Caco-2 (cell line): ENCODE data around the gene IDUA. TPM values are rescaled to one million over a fixed set of nuclear protein-coding genes. Genes with fewer than 3 reads are reported as not detected.

Source experiments
- BruUV-seq: library from RNA; stranded (reverse); fragments of 400-500 nt; replicated peaks from 2 replicates; lab custom pipeline; 2021; lab: Mats Ljungman, UMichigan
- CTCF ChIA-PET: fragments of 300-600 bp; sonication (Branson Sonifier 250); formaldehyde crosslinking; loops from one replicate; lab custom pipeline; 2022; ENCODE audit warnings: antibody characterized with exemption; lab: Charles Lee
- POLR2A ChIA-PET: fragments of 300-600 bp; sonication (Branson Sonifier 250); formaldehyde crosslinking; loops from one replicate; lab custom pipeline; 2022; ENCODE audit warnings: antibody characterized with exemption; lab: Charles Lee
- DNase-seq, 2 experiments: peaks; one replicate each; pipeline versions ENCODE4 v3.0.0 to v3.0.0-alpha.2; 2020 to 2022
- H3K27me3 ChIP-seq: replicated peaks from 2 replicates; pipeline ENCODE4 v1.6.0; 2011; ENCODE audit warnings: low read length; ENCODE audit not compliant: control insufficient read depth, insufficient read depth
- H3K36me3 ChIP-seq: 2 replicates; pipeline ENCODE4 v1.5.1; 2011; ENCODE audit warnings: low read length; ENCODE audit not compliant: control insufficient read depth, insufficient read depth
- H3K4me1 ChIP-seq: fragments of 250-450 bp; sonication (Bioruptor Pico); 2 replicates; pipeline ENCODE4 v1.5.1; 2020; ENCODE audit warnings: mild to moderate bottlenecking
- H3K4me3 ChIP-seq: 2 replicates; pipeline ENCODE4 v1.5.1; 2011; ENCODE audit warnings: low read depth, mild to moderate bottlenecking, control low read depth, low read length
- H3K9me3 ChIP-seq: fragments of 250-450 bp; sonication (Bioruptor Pico); 2 replicates; pipeline ENCODE4 v1.5.1; 2020; ENCODE audit warnings: mild to moderate bottlenecking, moderate library complexity
- H3K27ac Mint-ChIP-seq: one replicate; pipeline ENCODE4 v1.8.0; 2022; ENCODE audit warnings: mixed read lengths; ENCODE audit not compliant: unreplicated experiment
- H3K27me3 Mint-ChIP-seq: one replicate; pipeline ENCODE4 v1.8.0; 2022; ENCODE audit warnings: mixed read lengths; ENCODE audit not compliant: insufficient read depth, unreplicated experiment
- H3K36me3 Mint-ChIP-seq: one replicate; pipeline ENCODE4 v1.8.0; 2022; ENCODE audit warnings: mild to moderate bottlenecking, mixed read lengths; ENCODE audit not compliant: insufficient read depth, unreplicated experiment
- H3K4me1 Mint-ChIP-seq: one replicate; pipeline ENCODE4 v1.8.0; 2022; ENCODE audit warnings: low read depth, mixed read lengths; ENCODE audit not compliant: unreplicated experiment
- H3K4me3 Mint-ChIP-seq: one replicate; pipeline ENCODE4 v1.8.0; 2022; ENCODE audit warnings: mild to moderate bottlenecking, moderate library complexity, mixed read lengths; ENCODE audit not compliant: unreplicated experiment
- H3K9me3 Mint-ChIP-seq: one replicate; pipeline ENCODE4 v1.8.0; 2022; ENCODE audit warnings: mixed read lengths; ENCODE audit not compliant: unreplicated experiment
- intact Hi-C: fragments of 100-400 bp; cut with micrococcal nuclease; formaldehyde crosslinking; loops from one replicate; pipeline ENCODE4 v1.10.0; 2022; ENCODE audit not compliant: unreplicated experiment
- total RNA-seq: library from RNA; stranded (reverse); gene quantifications from 2 replicates; pipeline ENCODE4 v1.2.3, GENCODE V29; 2022
- TF ChIP-seq, protein P1 (sequence below), 2 experiments: fragments of 200-600 bp in 1 of 2; IDR thresholded peaks; 1 replicate in 1 of 2; 2 replicates in 1 of 2; pipeline versions ENCODE4 v1.5.1 to v1.8.0; 2011 to 2022; ENCODE audit warnings: antibody characterized with exemption in 1 of 2, control low read depth in 1 of 2, inconsistent platforms in 1 of 2, low read depth in 1 of 2, low read length in 1 of 2, mild to moderate bottlenecking in 1 of 2, moderate library complexity in 1 of 2; ENCODE audit not compliant: insufficient read depth in 1 of 2, severe bottlenecking in 1 of 2, unreplicated experiment in 1 of 2

IDUA gene
- total RNA-seq, 1 experiment from 2014 or later: 26.9 TPM

DNA sequence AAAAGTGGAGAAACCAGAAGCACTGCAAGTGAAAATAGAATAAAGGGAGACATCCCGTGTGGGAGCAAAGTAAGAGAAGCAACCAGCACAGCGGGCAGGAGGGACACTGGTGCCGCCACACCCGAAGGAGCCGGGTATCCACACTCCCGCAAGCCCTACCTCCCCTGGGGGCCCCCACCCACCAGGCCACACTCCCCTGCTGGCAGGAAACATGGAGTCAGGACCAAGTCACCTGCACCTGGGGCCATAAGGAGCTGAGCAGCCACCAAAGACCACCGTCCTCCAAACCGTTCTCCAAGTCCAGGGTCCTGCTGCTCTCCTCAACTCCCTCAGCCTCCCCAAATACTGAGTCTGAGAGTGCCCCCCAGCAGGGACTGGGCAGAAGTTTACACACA is 55.1 kb downstream of the IDUA start:
- BruUV-seq: no TSS peak
- intact Hi-C loops: no loop called here
- TF ChIP-seq, protein P1, sequence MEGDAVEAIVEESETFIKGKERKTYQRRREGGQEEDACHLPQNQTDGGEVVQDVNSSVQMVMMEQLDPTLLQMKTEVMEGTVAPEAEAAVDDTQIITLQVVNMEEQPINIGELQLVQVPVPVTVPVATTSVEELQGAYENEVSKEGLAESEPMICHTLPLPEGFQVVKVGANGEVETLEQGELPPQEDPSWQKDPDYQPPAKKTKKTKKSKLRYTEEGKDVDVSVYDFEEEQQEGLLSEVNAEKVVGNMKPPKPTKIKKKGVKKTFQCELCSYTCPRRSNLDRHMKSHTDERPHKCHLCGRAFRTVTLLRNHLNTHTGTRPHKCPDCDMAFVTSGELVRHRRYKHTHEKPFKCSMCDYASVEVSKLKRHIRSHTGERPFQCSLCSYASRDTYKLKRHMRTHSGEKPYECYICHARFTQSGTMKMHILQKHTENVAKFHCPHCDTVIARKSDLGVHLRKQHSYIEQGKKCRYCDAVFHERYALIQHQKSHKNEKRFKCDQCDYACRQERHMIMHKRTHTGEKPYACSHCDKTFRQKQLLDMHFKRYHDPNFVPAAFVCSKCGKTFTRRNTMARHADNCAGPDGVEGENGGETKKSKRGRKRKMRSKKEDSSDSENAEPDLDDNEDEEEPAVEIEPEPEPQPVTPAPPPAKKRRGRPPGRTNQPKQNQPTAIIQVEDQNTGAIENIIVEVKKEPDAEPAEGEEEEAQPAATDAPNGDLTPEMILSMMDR (IDR thresholded peaks at IDR 0.05; ENCODE audit: insufficient read depth in 1 of 2, low read depth in 1 of 2, low read length in 1 of 2, severe bottlenecking in 1 of 2, unreplicated experiment in 1 of 2): no peak
- ChIA-PET CTCF (no interaction called here), POLR2A (no interaction called here)
- Mint-ChIP-seq H3K4me1 (peaks cover 6% of the 10 kb centered on the region), H3K27ac (no peak overlapping the region), H3K9me3 (no peaks in the 10 kb centered on the region), H3K36me3 (no peaks in the 10 kb centered on the region), H3K4me3 (no peak overlapping the region), H3K27me3 (no peaks in the 10 kb centered on the region)
- Histone ChIP-seq H3K27me3 (no peaks in the 10 kb centered on the region), H3K4me3 (no peak overlapping the region), H3K4me1 (peaks cover 31% of the 10 kb centered on the region), H3K9me3 (no peaks in the 10 kb centered on the region), H3K36me3 (no peaks in the 10 kb centered on the region)
- DNase-seq: no peak

DNA sequence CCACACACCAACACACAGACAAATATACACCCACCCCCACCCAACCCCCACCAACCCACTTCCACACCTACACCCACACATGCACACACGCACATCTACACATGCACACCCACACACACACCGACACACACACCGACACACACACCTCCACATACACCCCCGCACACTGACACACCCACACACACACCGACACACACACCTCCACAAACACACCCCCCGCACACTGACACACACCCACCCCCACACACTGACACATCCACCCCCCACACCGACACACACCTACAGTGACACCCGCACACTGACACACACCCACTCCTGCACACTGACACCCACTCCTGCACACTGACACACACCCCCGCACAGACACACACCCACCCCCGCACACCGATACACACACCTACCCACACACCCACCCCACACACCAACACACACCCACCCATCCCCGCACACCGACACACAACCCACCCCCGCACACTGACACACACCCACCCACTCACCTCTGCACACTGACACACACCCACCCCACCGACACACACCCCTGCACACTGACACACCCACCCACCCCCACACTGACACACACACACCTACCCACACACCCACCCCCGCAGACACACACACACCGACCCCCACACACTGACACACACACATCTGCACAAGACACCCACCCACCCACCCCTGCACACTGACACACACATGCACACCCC is 55.7 kb downstream of the IDUA start:
- TF ChIP-seq, protein P1 (IDR thresholded peaks at IDR 0.05; ENCODE audit: insufficient read depth in 1 of 2, low read depth in 1 of 2, low read length in 1 of 2, severe bottlenecking in 1 of 2, unreplicated experiment in 1 of 2): no peak
- Mint-ChIP-seq H3K27me3 (no peaks in the 10 kb centered on the region), H3K4me3 (no peak overlapping the region), H3K27ac (no peak overlapping the region), H3K9me3 (no peaks in the 10 kb centered on the region), H3K4me1 (peaks cover 6% of the 10 kb centered on the region), H3K36me3 (no peaks in the 10 kb centered on the region)
- CTCF ChIA-PET: no interaction called here
- H3K27me3 ChIP-seq: no peaks in the 10 kb centered on the region
- no TSS peak for BruUV-seq
- intact Hi-C loops: no loop called here
- H3K9me3 ChIP-seq: no peaks in the 10 kb centered on the region
- H3K4me3 ChIP-seq: no peak overlapping the region
- H3K4me1 ChIP-seq: peaks cover 33% of the 10 kb centered on the region
- POLR2A ChIA-PET: no interaction called here
- no peaks in the 10 kb centered on the region for H3K36me3 ChIP-seq
- DNase-seq: peak in 1 of 2 experiments; percentile 17

DNA sequence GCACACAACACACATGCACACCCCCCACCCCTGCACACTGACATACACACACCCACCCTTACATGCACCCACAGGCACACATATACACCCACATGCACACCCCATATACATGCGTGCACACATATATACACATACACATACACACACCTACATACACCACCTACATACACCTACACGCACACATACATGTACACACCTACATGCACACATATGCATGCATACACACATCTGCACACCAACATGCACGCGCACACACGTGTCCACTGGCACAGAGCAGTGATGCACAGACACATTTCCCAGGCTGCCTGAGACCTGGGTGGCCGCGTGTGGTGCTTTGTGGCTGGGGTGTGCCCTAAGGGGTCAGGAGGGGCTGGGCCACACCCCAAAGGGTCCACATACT is 56.3 kb downstream of the IDUA start:
- BruUV-seq: no TSS peak
- no peaks in the 10 kb centered on the region for H3K36me3 ChIP-seq
- Mint-ChIP-seq H3K4me1 (peaks cover 6% of the 10 kb centered on the region), H3K36me3 (no peaks in the 10 kb centered on the region), H3K27me3 (no peaks in the 10 kb centered on the region), H3K9me3 (no peaks in the 10 kb centered on the region), H3K4me3 (peak overlapping the region; percentile 34), H3K27ac (peak overlapping the region; percentile 70)
- no peaks in the 10 kb centered on the region for H3K9me3 ChIP-seq
- ChIA-PET POLR2A (interaction anchor here (1.2 kb wide), 1 partner anchor 111 kb away, joined by 5 read pairs; the partner anchor contains the start of genes GAK and TMEM175), CTCF (no interaction called here)
- intact Hi-C loops: no loop called here
- TF ChIP-seq, protein P1 (IDR thresholded peaks at IDR 0.05; ENCODE audit: insufficient read depth in 1 of 2, low read depth in 1 of 2, low read length in 1 of 2, severe bottlenecking in 1 of 2, unreplicated experiment in 1 of 2): no peak
- H3K27me3 ChIP-seq: no peaks in the 10 kb centered on the region
- H3K4me3 ChIP-seq: no peak overlapping the region
- DNase-seq: no peak
- H3K4me1 ChIP-seq: peaks cover 33% of the 10 kb centered on the region
